WTC11 (cell line): ENCODE measurements around the gene GRIN2A. TPM values are rescaled to one million over a fixed set of nuclear protein-coding genes. Genes with fewer than 3 reads are reported as not detected.

Source experiments
- ATAC-seq: fragments of 200-7000 bp; cut with Tn5 transposase; 2 replicates; pipeline ENCODE4 v1.10.0; 2021; ENCODE audit warnings: mild to moderate bottlenecking, moderate library complexity
- CTCF ChIA-PET: fragments of 300-600 bp; sonication (Branson Sonifier 250); formaldehyde crosslinking; loops from one replicate; lab custom pipeline; 2021; ENCODE audit warnings: antibody characterized with exemption; lab: Charles Lee
- POLR2A ChIA-PET: fragments of 350-600 bp; sonication (Branson Sonifier 250); formaldehyde crosslinking; loops from one replicate; lab custom pipeline; 2021; ENCODE audit warnings: antibody characterized with exemption; lab: Charles Lee
- DNase-seq: peaks from one replicate; pipeline ENCODE4 v3.0.0; 2021; ENCODE audit warnings: low spot score
- H3K27ac Mint-ChIP-seq: 2 replicates; pipeline ENCODE4 v1.8.0; 2021; ENCODE audit warnings: mixed read lengths
- H3K27me3 Mint-ChIP-seq: 2 replicates; pipeline ENCODE4 v1.8.0; 2021; ENCODE audit warnings: low read depth, mild to moderate bottlenecking, moderate library complexity, mixed read lengths
- H3K36me3 Mint-ChIP-seq: 2 replicates; pipeline ENCODE4 v1.8.0; 2021; ENCODE audit warnings: mixed read lengths
- H3K4me1 Mint-ChIP-seq: 2 replicates; pipeline ENCODE4 v1.8.0; 2022; ENCODE audit warnings: mixed read lengths
- H3K4me3 Mint-ChIP-seq: 2 replicates; pipeline ENCODE4 v1.8.0; 2021; ENCODE audit warnings: mild to moderate bottlenecking, moderate library complexity, mixed read lengths
- H3K9me3 Mint-ChIP-seq: 2 replicates; pipeline ENCODE4 v1.8.0; 2021; ENCODE audit warnings: mixed read lengths
- E2F1 ChIP-seq: sonication (generic); formaldehyde crosslinking; IDR thresholded peaks from 2 replicates; pipeline ENCODE4 v1.8.0; 2022; ENCODE audit warnings: mild to moderate bottlenecking, missing genetic modification reagents
- ELF4 ChIP-seq: sonication (generic); formaldehyde crosslinking; IDR thresholded peaks from 2 replicates; pipeline ENCODE4 v1.8.1; 2022; ENCODE audit warnings: low read depth, mild to moderate bottlenecking, moderate library complexity, missing genetic modification reagents
- GRHL2 ChIP-seq: fragments of 250-450 bp; sonication (Bioruptor Pico); IDR thresholded peaks from 2 replicates; pipeline ENCODE4 v1.8.0; 2022; ENCODE audit warnings: mild to moderate bottlenecking, moderate library complexity; ENCODE audit not compliant: insufficient replicate concordance, severe bottlenecking
- GTF2I ChIP-seq: fragments of 250-450 bp; sonication (Bioruptor Pico); conservative IDR thresholded peaks from 2 replicates; pipeline ENCODE4 v1.4.0; 2021; ENCODE audit warnings: mild to moderate bottlenecking
- HMGA2 ChIP-seq: fragments of 250-450 bp; sonication (Bioruptor Pico); IDR thresholded peaks from 2 replicates; pipeline ENCODE4 v1.4.0; 2021; ENCODE audit warnings: mild to moderate bottlenecking, moderate library complexity
- IRF1 ChIP-seq: sonication (generic); formaldehyde crosslinking; IDR thresholded peaks from 2 replicates; pipeline ENCODE4 v1.8.0; 2023; ENCODE audit warnings: missing genetic modification reagents
- NFE2L1 ChIP-seq: sonication (generic); formaldehyde crosslinking; IDR thresholded peaks from 2 replicates; pipeline ENCODE4 v1.8.1; 2023; ENCODE audit warnings: missing genetic modification reagents
- NR2C2 ChIP-seq: sonication (generic); formaldehyde crosslinking; IDR thresholded peaks from 2 replicates; pipeline ENCODE4 v1.8.0; 2022; ENCODE audit warnings: mild to moderate bottlenecking, missing genetic modification reagents
- NR3C1 ChIP-seq: sonication (generic); formaldehyde crosslinking; conservative IDR thresholded peaks from 2 replicates; pipeline ENCODE4 v1.8.1; 2023; ENCODE audit warnings: low read depth, mild to moderate bottlenecking, missing genetic modification reagents
- PRDM15 ChIP-seq: sonication (generic); formaldehyde crosslinking; IDR thresholded peaks from 2 replicates; pipeline ENCODE4 v1.8.0; 2022; ENCODE audit warnings: missing genetic modification reagents
- RELA ChIP-seq: sonication (generic); formaldehyde crosslinking; IDR thresholded peaks from 2 replicates; pipeline ENCODE4 v1.8.1; 2022; ENCODE audit warnings: missing genetic modification reagents, mild to moderate bottlenecking, borderline replicate concordance
- SMAD4 ChIP-seq: sonication (generic); formaldehyde crosslinking; IDR thresholded peaks from 2 replicates; pipeline ENCODE4 v1.8.0; 2022; ENCODE audit warnings: mild to moderate bottlenecking, missing genetic modification reagents
- SOX15 ChIP-seq: fragments of 250-450 bp; sonication (Bioruptor Pico); IDR thresholded peaks from 2 replicates; pipeline ENCODE4 v1.9.0; 2021; ENCODE audit warnings: mild to moderate bottlenecking
- ZBTB21 ChIP-seq: sonication (generic); formaldehyde crosslinking; IDR thresholded peaks from 2 replicates; pipeline ENCODE4 v1.8.1; 2023; ENCODE audit warnings: mild to moderate bottlenecking, missing genetic modification reagents, borderline replicate concordance
- ZNF121 ChIP-seq: sonication (generic); formaldehyde crosslinking; IDR thresholded peaks from 2 replicates; pipeline ENCODE4 v1.8.0; 2023; ENCODE audit warnings: missing genetic modification reagents
- ZNF138 ChIP-seq: sonication (generic); formaldehyde crosslinking; conservative IDR thresholded peaks from 2 replicates; pipeline ENCODE4 v1.8.1; 2022; ENCODE audit warnings: mild to moderate bottlenecking, moderate library complexity, missing genetic modification reagents
- ZSCAN18 ChIP-seq: fragments of 250-450 bp; sonication (Bioruptor Pico); IDR thresholded peaks from 2 replicates; pipeline ENCODE4 v2.1.2; 2022; ENCODE audit warnings: mild to moderate bottlenecking, moderate library complexity
- total RNA-seq: library from RNA; stranded (reverse); gene quantifications from 3 replicates; pipeline ENCODE4 v1.2.3, GENCODE V29; 2021

GRIN2A gene
- total RNA-seq, 1 experiment from 2014 or later, result 3.5 TPM

GRCh38 chr16:9862327-9862726 lies 319.9 kb downstream of the GRIN2A start:
- TF ChIP-seq NR2C2 (no peak), ZNF138 (CRISPR knock-in tag) (no peak)
- TF ChIP-seq, all 79 proteins: peak for 0
- ChIA-PET POLR2A (no interaction called here), CTCF (interaction anchor here (0.6 kb wide), 1 partner anchor 658 kb away, joined by 3 read pairs; no protein-coding TSS in a partner anchor)
- no peaks in the 10 kb centered on the region for H3K36me3 Mint-ChIP-seq
- ATAC-seq, result no peak
- DNase-seq, result no peak
- H3K4me1 Mint-ChIP-seq, result peaks cover 4% of the 10 kb centered on the region; the same call in 1 of the 2 replicates
- H3K27me3 Mint-ChIP-seq, result no peaks in the 10 kb centered on the region
- peaks cover 5% of the 10 kb centered on the region for H3K9me3 Mint-ChIP-seq
- H3K27ac Mint-ChIP-seq, result no peak overlapping the region
- no peak overlapping the region for H3K4me3 Mint-ChIP-seq

DNA sequence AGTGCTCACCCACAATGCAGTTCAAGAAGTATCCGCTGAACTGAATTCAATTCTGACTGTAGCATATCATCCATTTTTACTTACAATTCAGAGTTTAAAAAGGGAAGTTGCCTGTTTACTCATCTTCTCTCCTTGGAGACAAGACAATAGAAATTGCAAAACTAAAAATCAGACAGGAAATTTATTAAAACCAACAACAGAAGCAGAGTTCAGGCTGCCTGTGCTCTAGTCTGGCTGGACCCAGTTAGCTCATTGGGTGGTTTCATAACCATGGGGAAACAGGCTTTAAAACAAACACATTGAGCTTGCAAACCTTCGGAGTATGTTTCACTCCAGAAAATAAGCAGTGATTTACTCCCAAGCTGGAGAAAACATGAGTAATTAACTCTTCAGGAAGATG lies 321.4 kb downstream of the GRIN2A start:
- Mint-ChIP-seq H3K27me3 (no peaks in the 10 kb centered on the region), H3K9me3 (peaks cover 5% of the 10 kb centered on the region), H3K36me3 (no peaks in the 10 kb centered on the region), H3K4me3 (no peak overlapping the region), H3K27ac (no peak overlapping the region)
- no peak for TF ChIP-seq RELA
- TF ChIP-seq ZNF121 (CRISPR knock-in tag), result no peak
- TF ChIP-seq ZBTB21, result no peak
- TF ChIP-seq GRHL2 (CRISPR knock-in tag), result no peak
- no peak for TF ChIP-seq E2F1 (CRISPR knock-in tag)
- no peak for TF ChIP-seq SMAD4 (CRISPR knock-in tag)
- no peak for TF ChIP-seq HMGA2
- no peak for TF ChIP-seq GTF2I (CRISPR knock-in tag)
- no peak for TF ChIP-seq NR3C1
- TF ChIP-seq SOX15 (CRISPR knock-in tag), result no peak
- TF ChIP-seq, all 79 proteins: peak for 0
- CTCF ChIA-PET, result no interaction called here
- H3K4me1 Mint-ChIP-seq, result peaks cover 4% of the 10 kb centered on the region; the same call in 1 of the 2 replicates
- DNase-seq (no peak), ATAC-seq (no peak)
- POLR2A ChIA-PET, result no interaction called here

GRCh38 chr16:9859701-9860327 lies 322.4 kb downstream of the GRIN2A start:
- Mint-ChIP-seq H3K36me3 (no peaks in the 10 kb centered on the region), H3K4me1 (peaks cover 4% of the 10 kb centered on the region; the same call in 1 of the 2 replicates), H3K9me3 (peaks cover 5% of the 10 kb centered on the region), H3K4me3 (no peak overlapping the region), H3K27me3 (no peaks in the 10 kb centered on the region), H3K27ac (no peak overlapping the region)
- ATAC-seq (no peak), DNase-seq (no peak)
- TF ChIP-seq NFE2L1, result no peak
- TF ChIP-seq IRF1 (CRISPR knock-in tag), result no peak
- TF ChIP-seq ZSCAN18, result no peak
- TF ChIP-seq RELA, result no peak
- TF ChIP-seq PRDM15 (CRISPR knock-in tag), result no peak
- no peak for TF ChIP-seq ELF4 (CRISPR knock-in tag)
- ChIA-PET POLR2A (no interaction called here), CTCF (interaction anchor here (0.7 kb wide), 1 partner anchor 1637 kb away, joined by 5 read pairs; no protein-coding TSS in a partner anchor)
